H1 (cell line): ENCODE results near the gene ZNF581. TPM values are rescaled to one million over a fixed set of nuclear protein-coding genes. Genes with fewer than 3 reads are reported as not detected.

Experiments
- CTCF ChIA-PET: fragments of 300-600 bp; sonication (Branson Sonifier 250); formaldehyde crosslinking; loops from one replicate; lab custom pipeline; 2021; ENCODE audit not compliant: partially characterized antibody; lab: Charles Lee
- POLR2A ChIA-PET: fragments of 300-600 bp; sonication (Branson Sonifier 250); formaldehyde crosslinking; loops from one replicate; lab custom pipeline; 2021; ENCODE audit warnings: inconsistent platforms; ENCODE audit not compliant: partially characterized antibody; lab: Charles Lee
- DNase-seq, 2 experiments: peaks; one replicate each; pipeline versions ENCODE4 v3.0.0 to v3.0.0-alpha.2; 2010 to 2022; ENCODE audit warnings: low spot score in 2 of 2, low read depth in 1 of 2, mixed read lengths in 1 of 2
- FAIRE-seq: peaks from 2 replicates; lab custom pipeline; 2011; peaks lifted over from hg19 to GRCh38; lab: Jason Lieb, UNC
- H2AFZ ChIP-seq: 2 replicates; pipeline ENCODE4 v1.8.1; 2012; ENCODE audit warnings: low read length, inconsistent platforms
- H2AK5ac ChIP-seq: 2 replicates; pipeline ENCODE4 v1.6.1; 2013; ENCODE audit warnings: low read depth, low read length
- H2BK120ac ChIP-seq: replicated peaks from 2 replicates; pipeline ENCODE3; 2013; ENCODE audit warnings: low read depth, low read length, inconsistent platforms
- H2BK12ac ChIP-seq: 2 replicates; pipeline ENCODE4 v1.6.1; 2013; ENCODE audit warnings: low read depth, low read length
- H2BK15ac ChIP-seq: 2 replicates; pipeline ENCODE4 v1.6.1; 2013; ENCODE audit warnings: low read length
- H2BK20ac ChIP-seq: 2 replicates; pipeline ENCODE4 v1.6.1; 2013; ENCODE audit warnings: low read length
- H2BK5ac ChIP-seq: 2 replicates; pipeline ENCODE4 v1.6.1; 2013; ENCODE audit warnings: low read depth, low read length
- H3K14ac ChIP-seq: 2 replicates; pipeline ENCODE4 v1.6.1; 2013; ENCODE audit warnings: inconsistent platforms; ENCODE audit not compliant: insufficient read length
- H3K18ac ChIP-seq: 2 replicates; pipeline ENCODE4 v1.6.1; 2013; ENCODE audit warnings: low read length; ENCODE audit errors: extremely low read depth
- H3K23ac ChIP-seq: 2 replicates; pipeline ENCODE4 v1.6.1; 2013; ENCODE audit warnings: inconsistent platforms; ENCODE audit not compliant: insufficient read length
- H3K23me2 ChIP-seq: 2 replicates; pipeline ENCODE4 v1.6.1; 2013; ENCODE audit warnings: low read depth, low read length
- H3K27ac ChIP-seq: 2 replicates; pipeline ENCODE4 v1.6.1; 2011; ENCODE audit warnings: low read depth, low read length, inconsistent platforms
- H3K27me3 ChIP-seq, 4 experiments: replicated peaks in 1 of 4; 1 replicate in 1 of 4; 2 replicates in 3 of 4; pipeline versions ENCODE4 v1.6.1 to v1.8.1; 2011 to 2013; ENCODE audit warnings: low read length in 3 of 4, mild to moderate bottlenecking in 3 of 4, inconsistent platforms in 2 of 4, mixed read lengths in 2 of 4, moderate library complexity in 1 of 4; ENCODE audit not compliant: control insufficient read depth in 3 of 4, insufficient read depth in 3 of 4; ENCODE audit errors: extremely low read depth in 1 of 4
- H3K36me3 ChIP-seq, 4 experiments: 2 replicates each; pipeline versions ENCODE4 v1.6.1 to v1.8.1; 2011 to 2013; ENCODE audit warnings: mild to moderate bottlenecking in 4 of 4, low read length in 3 of 4, moderate library complexity in 2 of 4, control low read depth in 1 of 4, inconsistent platforms in 1 of 4; ENCODE audit not compliant: insufficient read depth in 4 of 4, control insufficient read depth in 2 of 4
- H3K4ac ChIP-seq: replicated peaks from 2 replicates; pipeline ENCODE3; 2013; ENCODE audit warnings: low read length, low read depth, mixed read lengths, inconsistent platforms; ENCODE audit not compliant: insufficient read length
- H3K4me1 ChIP-seq, 4 experiments: replicated peaks in 1 of 4; 1 replicate in 1 of 4; 2 replicates in 3 of 4; pipeline versions ENCODE4 v1.6.1 to v1.8.1; 2011 to 2013; ENCODE audit warnings: low read length in 3 of 4, inconsistent platforms in 2 of 4, mixed read lengths in 1 of 4; ENCODE audit not compliant: insufficient read depth in 4 of 4, control insufficient read depth in 3 of 4
- H3K4me2 ChIP-seq, 2 experiments: 2 replicates each; pipeline versions ENCODE4 v1.6.1 to v1.8.1; 2011 to 2013; ENCODE audit warnings: low read depth in 2 of 2, low read length in 2 of 2, control low read depth in 1 of 2, inconsistent platforms in 1 of 2, mild to moderate bottlenecking in 1 of 2; ENCODE audit not compliant: insufficient read depth in 1 of 2
- H3K4me3 ChIP-seq, 4 experiments: fragments of 200-600, 300-600 bp in 1 of 4; sonication (generic), shearing (Covaris generic), sonication (Bioruptor Twin) in 1 of 4; 2 replicates each; pipeline versions ENCODE4 v1.5.1 to v1.8.1; 2011 to 2016; ENCODE audit warnings: low read length in 4 of 4, low read depth in 3 of 4, control low read depth in 2 of 4, inconsistent platforms in 2 of 4, mild to moderate bottlenecking in 2 of 4, mixed read lengths in 1 of 4, moderate library complexity in 1 of 4; ENCODE audit not compliant: insufficient read depth in 2 of 4; ENCODE audit errors: extremely low read depth in 1 of 4
- H3K56ac ChIP-seq: replicated peaks from 2 replicates; pipeline ENCODE3; 2013; ENCODE audit warnings: low read depth, mild to moderate bottlenecking, mixed read lengths, low read length, inconsistent platforms; ENCODE audit not compliant: insufficient read length
- H3K79me1 ChIP-seq: 2 replicates; pipeline ENCODE4 v1.6.1; 2013; ENCODE audit warnings: low read depth, low read length, control low read depth
- H3K79me2 ChIP-seq, 2 experiments: 2 replicates each; pipeline versions ENCODE4 v1.6.1 to v1.8.1; 2012 to 2013; ENCODE audit warnings: low read length in 2 of 2, mild to moderate bottlenecking in 2 of 2, inconsistent platforms in 1 of 2; ENCODE audit not compliant: insufficient read depth in 2 of 2, control insufficient read depth in 1 of 2
- H3K9ac ChIP-seq, 4 experiments: replicated peaks in 1 of 4; 1 replicate in 1 of 4; 2 replicates in 3 of 4; pipeline versions ENCODE4 v1.6.1 to v1.8.1; 2011 to 2013; ENCODE audit warnings: low read depth in 3 of 4, low read length in 3 of 4, control low read depth in 2 of 4, mild to moderate bottlenecking in 2 of 4, moderate library complexity in 2 of 4, inconsistent platforms in 1 of 4; ENCODE audit errors: extremely low read depth in 1 of 4
- H3K9me3 ChIP-seq, 2 experiments: 2 replicates each; pipeline versions ENCODE4 v1.6.1 to v1.8.1; 2012 to 2013; ENCODE audit warnings: mild to moderate bottlenecking in 2 of 2, moderate library complexity in 2 of 2, control low read depth in 1 of 2, inconsistent platforms in 1 of 2, low read depth in 1 of 2, low read length in 1 of 2, mixed read lengths in 1 of 2; ENCODE audit not compliant: insufficient read depth in 2 of 2
- H4K20me1 ChIP-seq, 2 experiments: replicated peaks in 1 of 2; 2 replicates each; pipeline versions ENCODE3 to v1.8.1; 2011 to 2013; ENCODE audit warnings: inconsistent platforms in 2 of 2, low read length in 2 of 2, mild to moderate bottlenecking in 1 of 2; ENCODE audit not compliant: insufficient read depth in 2 of 2, control insufficient read depth in 1 of 2
- H4K5ac ChIP-seq: 2 replicates; pipeline ENCODE4 v1.6.1; 2013; ENCODE audit warnings: low read length, low read depth, mixed read lengths, inconsistent platforms; ENCODE audit not compliant: insufficient read length
- H4K8ac ChIP-seq: 2 replicates; pipeline ENCODE4 v1.8.0; 2013; ENCODE audit warnings: mild to moderate bottlenecking, moderate library complexity, low read length, inconsistent platforms; ENCODE audit not compliant: insufficient read depth; ENCODE audit errors: extremely low read depth
- H4K91ac ChIP-seq: replicated peaks from 2 replicates; pipeline ENCODE3; 2013; ENCODE audit warnings: low read length, mixed read lengths, inconsistent platforms; ENCODE audit not compliant: insufficient read length
- MAX ChIP-seq: IDR thresholded peaks from 2 replicates; pipeline ENCODE4 v1.6.1; 2012; ENCODE audit warnings: inconsistent platforms
- TAF7 ChIP-seq: optimal IDR thresholded peaks from 2 replicates; pipeline ENCODE3; 2011; ENCODE audit warnings: low read depth, mild to moderate bottlenecking, inconsistent platforms, low read length, moderate library complexity, borderline replicate concordance
- WGBS, 2 experiments: shearing (Covaris generic) in 1 of 2; methylation state at CpG; one replicate each; pipeline versions ENCODE4 v1.1.6 to v1.1.7; 2013 to 2015; ENCODE audit warnings: low lambda C conversion rate in 2 of 2, mixed read lengths in 2 of 2, inconsistent platforms in 1 of 2, low coverage in 1 of 2, missing lambda C conversion rate in 1 of 2; ENCODE audit not compliant: insufficient replicate concordance in 2 of 2, insufficient coverage in 1 of 2, insufficient read length in 1 of 2; ENCODE audit errors: extremely low coverage in 1 of 2, missing lambda C conversion rate in 1 of 2; 5-methylcytosine and 5-hydroxymethylcytosine counted together
- polyA plus RNA-seq, 7 experiments: library from polyadenylated mRNA; depleted of rRNA in 3 of 7; stranded (reverse) in 5 of 7; unstranded in 2 of 7; fragments of >200 nt in 5 of 7; fragments of 200-250 nt in 2 of 7; gene quantifications; 1 replicate in 5 of 7; 2 replicates in 1 of 7; 4 replicates in 1 of 7; pipeline versions ENCODE4 v1.2.1 to v1.2.3, GENCODE V29; 2011 to 2013; ENCODE audit warnings: missing spikeins in 2 of 7, mixed read lengths in 2 of 7
- total RNA-seq: library from RNA; stranded (reverse); fragmentation: NEBNext Ultra II Directional; extraction: Animal tissue kit (Norgen Biotek cat#: 25700); gene quantifications from 2 replicates; pipeline ENCODE4 v1.2.1, GENCODE V29; 2021

Gene ZNF581
- total and polyA plus RNA-seq, 2 of the 8 experiments (the other 6 are each of a cell fraction or from before 2014, with no cell fraction given), result 73.0 to 76.1 TPM

DNA sequence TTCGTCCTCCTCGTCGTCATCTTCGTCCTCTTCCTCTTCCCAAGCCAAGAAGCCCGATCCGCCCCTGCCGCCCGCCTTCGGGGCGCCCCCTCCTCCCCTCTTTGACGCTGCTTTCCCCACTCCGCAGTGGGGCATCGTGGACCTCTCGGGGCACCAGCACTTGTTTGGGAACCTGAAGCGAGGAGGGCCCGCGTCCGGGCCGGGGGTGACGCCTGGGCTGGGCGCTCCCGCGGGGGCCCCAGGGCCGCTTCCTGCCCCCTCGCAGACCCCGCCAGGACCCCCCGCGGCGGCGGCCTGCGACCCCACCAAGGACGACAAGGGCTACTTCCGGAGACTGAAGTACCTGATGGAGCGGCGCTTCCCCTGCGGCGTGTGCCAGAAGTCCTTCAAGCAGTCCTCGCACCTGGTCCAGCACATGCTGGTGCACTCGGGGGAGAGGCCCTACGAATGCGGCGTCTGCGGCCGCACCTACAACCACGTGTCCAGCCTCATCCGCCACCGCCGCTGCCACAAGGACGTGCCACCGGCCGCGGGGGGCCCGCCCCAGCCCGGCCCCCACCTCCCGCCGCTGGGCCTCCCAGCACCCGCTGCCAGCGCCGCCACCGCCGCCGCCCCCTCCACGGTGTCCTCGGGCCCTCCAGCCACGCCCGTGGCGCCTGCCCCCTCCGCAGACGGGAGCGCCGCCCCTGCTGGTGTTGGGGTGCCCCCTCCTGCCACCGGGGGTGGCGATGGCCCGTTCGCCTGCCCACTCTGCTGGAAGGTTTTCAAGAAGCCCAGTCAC is 29.3 kb upstream of the ZNF581 start:
- Histone ChIP-seq H2AFZ (no peak overlapping the region), H3K27ac (no peak overlapping the region), H2BK20ac (no peak overlapping the region), H3K79me1 (peaks cover 4% of the 10 kb centered on the region; the same call in 1 of the 2 replicates), H4K5ac (no peak overlapping the region), H3K9me3 (no peaks in the 10 kb centered on the region; a peak in 1 of 4 replicates), H4K20me1 (peaks cover 4 to 23% of the 10 kb centered on the region in 2 experiments), H3K4me3 (no peak overlapping the region), H4K91ac (no peak overlapping the region), H2BK12ac (no peak overlapping the region), H2BK5ac (no peak overlapping the region), H3K4ac (no peak overlapping the region), H3K9ac (no peak overlapping the region), H3K79me2 (no peaks in the 10 kb centered on the region), H2BK120ac (no peak overlapping the region), H3K18ac (no peak overlapping the region), H3K23ac (no peak overlapping the region), H2AK5ac (no peak overlapping the region), H3K4me2 (no peak overlapping the region), H3K4me1 (no peaks in the 10 kb centered on the region), H3K36me3 (peaks cover 0 to 30% (median 4%) of the 10 kb centered on the region in 4 experiments; a peak in 5 of 8 replicates), H3K27me3 (peaks cover 0 to 2% (median 0%) of the 10 kb centered on the region in 4 experiments; a peak in 1 of 7 replicates), H3K23me2 (no peaks in the 10 kb centered on the region), H4K8ac (no peak overlapping the region), H3K56ac (no peak overlapping the region), H3K14ac (no peak overlapping the region), H2BK15ac (no peak overlapping the region)
- TF ChIP-seq MAX (peak; percentile 25; the same call in 1 of the 2 replicates), TAF7 (no peak)
- WGBS, 2 experiments, result 86 to 100% methylated on average over 4 to 23 of the region's 75 CpGs
- ChIA-PET POLR2A (interaction anchor here (1.0 to 4.3 kb wide), 3 partner anchors 7 to 206 kb away, joined by 3 to 32 read pairs (median 3); partner anchors contain the start of gene UBE2S), CTCF (interaction anchor here (1.1 kb wide), 1 partner anchor 8 kb away, joined by 4 read pairs; the partner anchor contains the start of gene ZNF865)
- FAIRE-seq, result no peak
- DNase-seq, result no peak
